Activated CD4-positive, alpha-beta memory T cell treated with anti-CD3 and anti-CD28 coated beads, Interleukin-2, amount 10 ng/mL, durations not matched to agents 7 days and 5 days (primary cell): Measurements from ENCODE around the gene KCNH8. TPM values are rescaled to one million over a fixed set of nuclear protein-coding genes. Genes with fewer than 3 reads are reported as not detected.
"Not testable (repeated sequence)": the region's sequence is repeated elsewhere in the genome, so short reads cannot be mapped to it uniquely, and the experiment has no call there.

Experiments
- CTCF ChIA-PET: fragments of 350-600 bp; sonication (Branson Sonifier 250); formaldehyde crosslinking; loops from one replicate; lab custom pipeline; 2021; ENCODE audit warnings: antibody characterized with exemption, inconsistent platforms; lab: Charles Lee
- POLR2A ChIA-PET: fragments of 350-600 bp; sonication (Branson Sonifier 250); formaldehyde crosslinking; loops from one replicate; lab custom pipeline; 2021; ENCODE audit warnings: antibody characterized with exemption; lab: Charles Lee
- DNase-seq: peaks from one replicate; pipeline ENCODE4 v3.0.0-alpha.2; 2020
- H3K27ac Mint-ChIP-seq: one replicate; pipeline ENCODE4 v1.8.0; 2021; ENCODE audit warnings: mild to moderate bottlenecking, mixed read lengths
- H3K27me3 Mint-ChIP-seq: one replicate; pipeline ENCODE4 v1.8.0; 2021; ENCODE audit warnings: mixed read lengths
- H3K36me3 Mint-ChIP-seq: one replicate; pipeline ENCODE4 v1.8.0; 2021; ENCODE audit warnings: low read depth, mixed read lengths
- H3K4me1 Mint-ChIP-seq: one replicate; pipeline ENCODE4 v1.8.0; 2021; ENCODE audit warnings: mixed read lengths
- H3K4me3 Mint-ChIP-seq: one replicate; pipeline ENCODE4 v1.8.0; 2021; ENCODE audit warnings: mild to moderate bottlenecking, mixed read lengths
- H3K9me3 Mint-ChIP-seq: one replicate; pipeline ENCODE4 v1.8.0; 2021; ENCODE audit warnings: mixed read lengths
- total RNA-seq, 2 experiments: library from RNA; stranded (reverse); gene quantifications; one replicate each; pipeline ENCODE4 v1.2.3, GENCODE V29; 2021

The KCNH8 gene
- total RNA-seq, 2 experiments from 2014 or later = not detected

DNA sequence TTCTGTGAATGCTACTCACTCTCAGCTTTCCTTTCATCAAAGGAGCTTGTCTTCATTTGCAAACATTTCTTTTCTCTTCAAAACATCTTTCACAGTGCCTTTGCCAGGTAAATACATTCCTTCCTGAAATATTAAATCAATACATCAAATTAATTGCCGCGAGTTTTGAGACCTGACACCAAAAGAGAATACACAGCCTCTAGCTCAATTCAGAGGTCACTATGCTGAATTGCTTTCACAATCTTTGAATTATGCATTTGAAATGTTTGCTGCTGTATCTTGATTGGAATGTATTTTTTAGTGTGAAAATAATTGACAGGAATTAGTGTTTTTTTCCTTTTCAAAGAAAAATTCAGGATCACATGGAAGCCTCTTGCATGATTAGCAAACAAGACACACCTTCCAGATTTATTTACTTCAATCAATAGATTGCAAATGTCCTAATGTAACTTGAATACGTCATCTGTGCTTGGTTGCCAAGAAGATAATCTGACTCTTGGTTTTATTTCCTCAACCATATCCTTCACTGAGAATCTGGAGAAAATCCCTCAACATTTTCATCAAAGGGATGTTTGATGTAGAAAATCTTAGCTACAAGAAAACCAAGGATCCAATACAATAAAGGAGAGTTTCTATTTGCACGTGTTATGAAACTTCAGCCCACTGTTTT, 83.6 kb downstream of the KCNH8 start:
- Mint-ChIP-seq H3K9me3 (no peaks in the 10 kb centered on the region), H3K27me3 (no peaks in the 10 kb centered on the region), H3K27ac (no peak overlapping the region), H3K36me3 (no peaks in the 10 kb centered on the region), H3K4me3 (no peak overlapping the region), H3K4me1 (no peaks in the 10 kb centered on the region)
- ChIA-PET POLR2A (no interaction called here), CTCF (interaction anchor here (0.6 kb wide), 1 partner anchor 1691 kb away, joined by 3 read pairs; no protein-coding TSS in a partner anchor)
- DNase-seq = no peak

DNA sequence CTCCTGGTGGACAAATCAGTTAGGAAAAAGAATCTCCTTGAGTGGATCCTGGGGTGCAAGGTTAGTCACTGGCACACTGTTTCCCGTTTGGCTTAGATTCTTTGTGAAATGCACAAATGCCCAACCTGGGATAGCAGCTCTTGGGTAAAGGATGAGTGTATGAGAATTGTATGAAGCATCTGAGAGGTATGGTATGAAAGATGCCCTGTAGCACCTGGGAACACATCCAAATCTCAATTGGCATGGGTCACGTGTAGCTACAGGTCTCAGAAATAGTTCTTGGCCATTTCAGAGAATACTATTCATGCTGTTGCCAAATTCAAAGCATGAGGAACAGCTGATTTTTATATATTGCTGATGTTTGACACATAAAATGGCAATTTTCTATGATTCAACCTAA, 84.3 kb downstream of the KCNH8 start:
- CTCF ChIA-PET = no interaction called here
- Mint-ChIP-seq H3K36me3 (no peaks in the 10 kb centered on the region), H3K27ac (no peak overlapping the region), H3K27me3 (no peaks in the 10 kb centered on the region), H3K9me3 (no peaks in the 10 kb centered on the region), H3K4me1 (no peaks in the 10 kb centered on the region), H3K4me3 (no peak overlapping the region)
- no peak for DNase-seq
- POLR2A ChIA-PET = no interaction called here

DNA sequence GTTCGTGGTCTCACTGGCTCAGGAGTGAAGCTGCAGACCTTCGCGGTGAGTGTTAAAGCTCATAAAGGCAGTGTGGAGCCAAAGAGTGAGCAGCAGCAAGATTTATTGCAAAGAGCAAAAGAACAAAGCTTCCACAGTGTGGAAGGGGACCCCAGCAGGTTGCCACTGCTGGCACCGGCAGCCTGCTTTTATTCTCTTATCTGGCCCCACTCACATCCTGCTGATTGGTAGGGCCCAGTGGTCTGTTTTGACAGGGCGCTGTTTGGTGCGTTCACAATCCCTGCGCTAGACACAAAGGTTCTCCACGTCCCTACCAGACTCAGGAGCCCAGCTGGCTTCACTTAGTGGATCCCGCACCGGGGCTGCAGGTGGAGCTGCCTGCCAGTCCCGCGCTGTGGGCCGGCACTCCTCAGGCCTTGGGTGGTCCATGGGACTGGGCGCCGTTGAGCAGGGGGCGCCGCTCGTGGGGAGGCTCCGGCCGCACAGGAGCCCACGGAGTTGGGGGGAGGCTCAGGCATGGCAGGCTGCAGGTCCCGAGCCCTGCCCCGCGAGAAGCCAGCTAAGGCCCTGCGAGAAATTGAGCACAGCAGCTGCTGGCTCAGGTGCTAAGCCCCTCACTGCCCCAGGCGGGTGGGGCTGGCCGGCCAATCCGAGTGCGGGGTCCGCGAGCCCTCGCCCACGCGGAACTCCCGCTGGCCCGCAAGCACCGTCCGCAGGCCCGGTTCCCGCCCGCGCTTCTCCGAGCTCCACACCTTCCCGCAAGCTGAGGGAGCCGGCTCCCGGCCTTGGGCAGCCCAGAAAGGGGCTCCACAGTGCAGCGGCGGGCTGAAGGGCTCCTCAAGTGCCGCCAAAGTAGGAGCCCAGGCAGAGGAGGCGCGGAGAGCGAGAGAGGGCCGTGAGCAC, 85.8 kb downstream of the KCNH8 start:
- H3K4me1 Mint-ChIP-seq, H3K36me3 Mint-ChIP-seq, H3K27ac Mint-ChIP-seq, H3K9me3 Mint-ChIP-seq, H3K27me3 Mint-ChIP-seq, POLR2A ChIA-PET, DNase-seq, H3K4me3 Mint-ChIP-seq: not testable (repeated sequence)
- CTCF ChIA-PET = interaction anchor here (0.7 kb wide), 1 partner anchor 1351 kb away, joined by 3 read pairs; no protein-coding TSS in a partner anchor

DNA sequence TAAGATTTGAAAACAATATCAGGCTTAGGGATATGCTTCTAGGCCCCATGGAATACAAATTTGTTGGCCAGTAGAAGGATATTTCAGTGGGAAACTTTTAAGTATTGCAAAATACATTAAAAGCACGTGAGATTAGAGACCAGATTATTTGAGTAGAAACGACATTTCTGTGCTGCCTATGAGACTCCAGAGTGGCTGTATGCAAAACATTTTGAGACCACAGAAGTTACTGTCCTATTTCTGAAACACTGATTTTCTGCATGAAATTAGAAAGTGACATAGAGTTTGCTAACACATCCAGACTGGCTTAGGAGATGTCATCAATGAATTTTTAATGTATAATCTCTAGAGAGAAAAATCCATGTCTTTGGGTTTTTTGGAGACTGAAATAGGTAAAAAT, 99.8 kb downstream of the KCNH8 start:
- no peaks in the 10 kb centered on the region for H3K36me3 Mint-ChIP-seq
- ChIA-PET CTCF (no interaction called here), POLR2A (no interaction called here)
- no peaks in the 10 kb centered on the region for H3K9me3 Mint-ChIP-seq
- no peak overlapping the region for H3K4me3 Mint-ChIP-seq
- no peaks in the 10 kb centered on the region for H3K27me3 Mint-ChIP-seq
- no peaks in the 10 kb centered on the region for H3K4me1 Mint-ChIP-seq
- no peak overlapping the region for H3K27ac Mint-ChIP-seq
- no peak for DNase-seq

DNA sequence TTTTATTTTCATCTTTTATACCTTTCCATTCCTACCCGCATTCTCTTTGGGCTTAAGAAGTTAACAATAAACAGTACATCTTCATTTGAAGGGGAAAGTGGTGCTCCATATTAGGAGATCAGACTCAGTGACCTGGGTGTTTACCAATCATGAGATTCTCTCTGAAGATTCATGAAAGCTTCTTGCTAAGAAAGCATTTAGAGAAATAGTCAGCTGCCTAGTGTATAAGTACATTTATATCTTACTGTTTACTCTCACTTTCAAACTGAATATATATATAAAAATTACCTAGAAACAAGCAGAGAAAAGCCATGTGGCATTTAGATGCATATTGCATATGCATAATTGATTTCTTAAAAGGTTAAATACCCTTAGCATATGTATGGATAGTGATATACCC, 100.5 kb downstream of the KCNH8 start:
- no peak overlapping the region for H3K4me3 Mint-ChIP-seq
- ChIA-PET CTCF (interaction anchor here (1.1 kb wide), 1 partner anchor 20 kb away, joined by 3 read pairs; no protein-coding TSS in a partner anchor), POLR2A (no interaction called here)
- H3K36me3 Mint-ChIP-seq = no peaks in the 10 kb centered on the region
- H3K27ac Mint-ChIP-seq = no peak overlapping the region
- H3K4me1 Mint-ChIP-seq = no peaks in the 10 kb centered on the region
- DNase-seq = no peak
- H3K9me3 Mint-ChIP-seq = no peaks in the 10 kb centered on the region
- no peaks in the 10 kb centered on the region for H3K27me3 Mint-ChIP-seq

DNA sequence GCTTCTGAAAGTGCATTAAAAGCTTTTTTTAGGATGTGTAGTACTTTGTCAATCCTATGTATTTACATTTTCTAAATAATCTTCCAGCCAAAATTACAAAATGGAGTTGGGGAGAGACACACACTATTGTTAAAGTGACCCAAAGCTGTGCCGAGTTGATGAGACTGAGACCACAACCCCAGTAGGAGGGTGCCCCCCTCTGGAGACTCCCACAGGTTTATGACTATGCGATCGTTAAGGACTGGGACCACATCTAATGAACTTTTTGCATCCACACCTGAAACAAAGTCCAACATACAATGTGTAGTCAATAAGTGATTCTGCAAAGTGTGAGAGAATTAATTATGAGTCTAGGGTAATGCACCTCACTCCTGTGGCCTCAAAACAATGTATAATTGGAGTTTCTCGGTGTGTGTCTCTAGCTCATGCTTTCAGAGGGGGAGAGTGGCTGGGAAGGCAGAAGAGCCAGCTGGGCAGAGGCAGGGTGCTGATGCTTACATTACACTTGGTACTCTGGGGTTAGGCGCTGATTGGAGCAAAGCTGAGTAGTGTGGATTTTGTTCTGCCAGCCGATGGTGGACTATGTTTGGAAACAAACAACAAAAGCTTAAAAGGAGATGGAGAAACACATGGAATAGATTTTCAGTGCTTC, 102.8 kb downstream of the KCNH8 start:
- no peaks in the 10 kb centered on the region for H3K4me1 Mint-ChIP-seq
- H3K36me3 Mint-ChIP-seq = no peaks in the 10 kb centered on the region
- H3K4me3 Mint-ChIP-seq = no peak overlapping the region
- DNase-seq = no peak
- H3K27me3 Mint-ChIP-seq = no peaks in the 10 kb centered on the region
- no peak overlapping the region for H3K27ac Mint-ChIP-seq
- no peaks in the 10 kb centered on the region for H3K9me3 Mint-ChIP-seq
- POLR2A ChIA-PET = no interaction called here
- CTCF ChIA-PET = no interaction called here

DNA sequence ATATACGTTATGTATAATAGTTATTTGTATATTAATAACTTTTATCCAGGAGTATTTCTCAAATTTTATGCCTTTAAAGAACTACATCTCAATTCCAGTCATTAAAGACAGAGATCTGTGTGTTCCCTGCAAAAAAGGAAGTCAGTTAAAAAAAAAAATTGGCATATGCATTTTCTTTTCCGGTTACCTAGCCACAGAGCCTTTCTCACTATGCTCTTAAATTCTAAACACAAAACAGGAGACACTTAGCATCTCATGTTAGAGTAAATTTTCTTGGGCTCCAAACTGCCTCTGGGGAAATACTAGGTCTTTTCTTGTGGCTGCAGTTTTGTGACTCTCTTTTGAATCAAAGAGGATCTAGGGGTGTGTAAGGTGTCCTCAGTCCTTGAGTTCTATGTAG, 105.9 kb downstream of the KCNH8 start:
- DNase-seq = no peak
- ChIA-PET POLR2A (no interaction called here), CTCF (no interaction called here)
- Mint-ChIP-seq H3K4me3 (no peak overlapping the region), H3K4me1 (no peaks in the 10 kb centered on the region), H3K36me3 (no peaks in the 10 kb centered on the region), H3K27ac (no peak overlapping the region), H3K9me3 (no peaks in the 10 kb centered on the region), H3K27me3 (no peaks in the 10 kb centered on the region)

DNA sequence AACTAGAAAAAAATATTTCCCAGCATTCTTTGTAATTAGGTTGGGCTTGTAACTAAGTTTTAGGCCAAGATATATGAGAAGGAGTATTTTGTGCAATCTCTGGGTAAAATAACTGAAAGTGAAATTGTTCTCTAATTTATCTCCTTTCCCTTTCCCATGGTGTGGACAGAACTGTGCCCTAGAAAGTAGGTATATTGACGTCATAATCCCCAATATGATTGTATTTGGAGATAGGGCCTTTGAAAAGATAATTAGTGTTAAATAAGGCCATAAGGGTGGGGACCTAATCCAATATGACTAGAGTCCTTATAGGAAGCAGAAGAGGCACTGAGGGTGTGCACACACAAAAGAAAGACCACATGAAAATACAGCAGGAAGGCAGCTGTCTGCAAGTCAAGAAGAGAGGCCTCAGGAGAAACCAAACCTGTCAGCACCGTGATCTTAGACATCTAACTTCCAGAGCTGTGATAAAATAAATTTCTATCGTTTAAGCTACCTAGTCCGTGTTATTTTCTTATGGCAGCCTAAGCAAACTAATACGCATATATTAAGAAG, 106.6 kb downstream of the KCNH8 start:
- no peaks in the 10 kb centered on the region for H3K4me1 Mint-ChIP-seq
- ChIA-PET CTCF (no interaction called here), POLR2A (no interaction called here)
- no peaks in the 10 kb centered on the region for H3K9me3 Mint-ChIP-seq
- H3K27ac Mint-ChIP-seq = no peak overlapping the region
- no peaks in the 10 kb centered on the region for H3K36me3 Mint-ChIP-seq
- DNase-seq = no peak
- no peaks in the 10 kb centered on the region for H3K27me3 Mint-ChIP-seq
- no peak overlapping the region for H3K4me3 Mint-ChIP-seq

DNA sequence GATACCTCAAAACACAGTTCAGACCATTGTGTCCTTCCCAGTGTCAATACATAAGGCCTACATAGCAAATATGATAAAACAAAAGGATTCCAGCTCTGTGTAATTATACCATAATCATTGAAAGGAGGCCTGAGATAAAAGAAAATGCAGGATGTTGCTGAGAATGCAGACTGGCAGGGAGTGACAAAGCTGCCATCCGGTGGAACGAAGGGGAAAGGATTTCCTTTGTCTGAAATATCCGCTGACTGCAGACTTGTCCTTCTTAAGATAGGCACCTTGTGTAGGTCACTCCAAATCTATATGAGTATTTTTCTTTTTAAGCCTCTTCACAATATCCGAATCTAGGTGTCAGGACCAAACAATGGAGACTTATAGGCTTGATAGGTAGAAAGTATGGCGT, 108.0 kb downstream of the KCNH8 start:
- Mint-ChIP-seq H3K27ac (no peak overlapping the region), H3K27me3 (no peaks in the 10 kb centered on the region), H3K4me1 (no peaks in the 10 kb centered on the region), H3K9me3 (no peaks in the 10 kb centered on the region), H3K4me3 (no peak overlapping the region), H3K36me3 (no peaks in the 10 kb centered on the region)
- POLR2A ChIA-PET = no interaction called here
- CTCF ChIA-PET = no interaction called here
- DNase-seq = no peak

DNA sequence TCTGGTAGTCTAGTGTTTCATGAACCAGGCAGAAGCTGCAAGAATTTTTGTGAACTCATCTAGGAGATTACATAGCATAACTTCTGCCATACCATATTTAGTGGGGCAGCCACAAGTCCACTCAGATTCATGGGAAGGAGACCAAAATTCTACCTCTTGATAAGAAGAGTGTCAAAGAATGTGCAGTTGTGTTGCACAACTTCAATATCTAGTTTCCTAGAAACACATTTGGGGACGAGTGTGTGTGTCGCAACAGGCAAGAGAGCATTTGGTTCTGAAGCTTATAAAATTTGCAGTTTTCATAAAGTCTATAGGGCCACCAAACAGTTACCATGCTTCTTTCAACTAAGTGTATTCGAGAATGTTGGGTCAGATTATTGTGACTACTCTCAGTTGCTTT, 115.3 kb downstream of the KCNH8 start:
- H3K36me3 Mint-ChIP-seq = no peaks in the 10 kb centered on the region
- DNase-seq = no peak
- CTCF ChIA-PET = no interaction called here
- H3K9me3 Mint-ChIP-seq = no peaks in the 10 kb centered on the region
- POLR2A ChIA-PET = no interaction called here
- no peaks in the 10 kb centered on the region for H3K4me1 Mint-ChIP-seq
- H3K4me3 Mint-ChIP-seq = no peak overlapping the region
- no peaks in the 10 kb centered on the region for H3K27me3 Mint-ChIP-seq
- no peak overlapping the region for H3K27ac Mint-ChIP-seq

DNA sequence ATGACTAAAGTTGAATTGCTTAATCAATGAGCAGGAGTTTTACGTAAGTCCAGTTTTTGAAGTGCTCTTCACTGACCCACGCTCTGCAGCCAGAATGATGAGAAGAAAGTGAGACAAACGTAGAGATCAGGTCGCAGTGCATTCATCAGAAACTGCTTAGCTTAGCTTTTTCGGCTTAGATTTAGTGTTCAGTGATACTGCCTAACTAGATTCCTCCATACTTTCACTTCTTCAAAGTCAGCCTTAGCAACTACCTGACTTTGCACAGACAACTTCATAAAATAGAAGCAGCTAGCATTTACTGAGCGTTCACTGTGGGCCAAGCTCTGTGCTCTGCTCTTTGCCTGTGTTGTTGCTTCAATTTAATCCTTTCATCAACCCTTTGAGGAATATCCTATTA, 116.1 kb downstream of the KCNH8 start:
- Mint-ChIP-seq H3K4me3 (no peak overlapping the region), H3K27ac (no peak overlapping the region), H3K27me3 (no peaks in the 10 kb centered on the region), H3K36me3 (no peaks in the 10 kb centered on the region), H3K4me1 (no peaks in the 10 kb centered on the region), H3K9me3 (no peaks in the 10 kb centered on the region)
- POLR2A ChIA-PET = no interaction called here
- DNase-seq = no peak
- CTCF ChIA-PET = no interaction called here

DNA sequence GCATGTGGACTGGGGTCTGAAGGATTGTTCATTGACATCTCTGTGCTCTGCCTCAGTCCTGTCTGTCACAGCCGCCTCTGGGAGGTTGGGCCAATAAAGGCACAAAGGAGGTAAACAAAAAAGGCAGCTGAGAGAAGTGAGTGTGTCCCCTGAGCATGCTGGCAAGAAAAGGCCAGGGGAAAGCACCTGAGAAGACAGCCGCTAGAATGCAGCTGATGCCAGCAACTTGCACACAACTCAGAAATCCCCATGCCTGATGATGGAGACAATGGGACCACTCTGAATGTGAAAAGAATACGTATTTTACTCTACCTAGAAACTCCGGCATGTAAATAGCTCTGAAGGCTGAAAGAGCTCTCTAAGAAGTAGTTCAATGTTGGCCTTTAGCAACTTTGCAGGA, 118.7 kb downstream of the KCNH8 start:
- H3K27ac Mint-ChIP-seq = no peak overlapping the region
- POLR2A ChIA-PET = no interaction called here
- H3K36me3 Mint-ChIP-seq = no peaks in the 10 kb centered on the region
- no peaks in the 10 kb centered on the region for H3K27me3 Mint-ChIP-seq
- no peak overlapping the region for H3K4me3 Mint-ChIP-seq
- no peaks in the 10 kb centered on the region for H3K4me1 Mint-ChIP-seq
- H3K9me3 Mint-ChIP-seq = no peaks in the 10 kb centered on the region
- CTCF ChIA-PET = no interaction called here
- DNase-seq = no peak

DNA sequence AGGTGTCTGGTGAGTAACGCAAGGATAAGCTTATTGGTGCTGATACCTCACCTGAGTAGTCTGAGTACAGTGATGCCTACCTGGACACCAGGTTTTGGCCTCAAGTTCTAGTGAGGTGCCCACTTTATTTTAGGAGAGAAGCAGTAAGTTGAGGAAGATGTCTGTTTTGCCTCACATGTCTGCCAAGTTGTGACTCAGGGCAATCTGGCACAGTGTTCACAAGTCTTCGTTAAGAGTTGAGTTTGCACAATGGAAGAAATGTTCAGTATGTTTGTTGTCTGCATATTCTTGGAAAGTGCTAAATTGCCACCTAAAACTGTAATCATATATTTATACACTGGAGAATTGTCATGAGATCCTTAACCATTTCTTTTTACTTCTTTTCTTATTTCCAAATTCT, 122.2 kb downstream of the KCNH8 start:
- ChIA-PET POLR2A (no interaction called here), CTCF (no interaction called here)
- H3K9me3 Mint-ChIP-seq = no peaks in the 10 kb centered on the region
- no peak overlapping the region for H3K4me3 Mint-ChIP-seq
- DNase-seq = no peak
- H3K27me3 Mint-ChIP-seq = no peaks in the 10 kb centered on the region
- H3K27ac Mint-ChIP-seq = no peak overlapping the region
- no peaks in the 10 kb centered on the region for H3K4me1 Mint-ChIP-seq
- H3K36me3 Mint-ChIP-seq = no peaks in the 10 kb centered on the region
